ENCODE results near the gene NCR3LG1. TPM values are rescaled to one million over a fixed set of nuclear protein-coding genes. Genes with fewer than 3 reads are reported as not detected.

Gene NCR3LG1
- total RNA-seq, 2 donors from 2014 or later: 3.1 to 4.1 TPM

- Mint-ChIP-seq H3K4me1 (peaks cover 2% of the 10 kb centered on the region), H3K27ac (no peak overlapping the region), H3K27me3 (peaks cover 11% of the 10 kb centered on the region), H3K36me3 (ENCODE audit: low read depth) (no peaks in the 10 kb centered on the region), H3K4me3 (no peak overlapping the region)
- DNase-seq: no peak
- no peaks in the 10 kb centered on the region for H3K9me3 ChIP-seq (ENCODE audit: control insufficient read depth, low read length, poor library complexity, severe bottlenecking)
- no peak for ATAC-seq
Observed at GRCh38 chr11:17402486-17402885, 50.9 kb downstream of the NCR3LG1 start.

GRCh38 chr11:17403980-17404759 lies 52.6 kb downstream of the NCR3LG1 start:
- no peaks in the 10 kb centered on the region for H3K9me3 ChIP-seq (ENCODE audit: control insufficient read depth, low read length, poor library complexity, severe bottlenecking)
- Mint-ChIP-seq H3K27ac (no peak overlapping the region), H3K27me3 (peaks cover 6% of the 10 kb centered on the region), H3K4me3 (no peak overlapping the region), H3K36me3 (ENCODE audit: low read depth) (no peaks in the 10 kb centered on the region), H3K4me1 (peaks cover 2% of the 10 kb centered on the region)
- no peak for ATAC-seq
- DNase-seq: no peak

- DNase-seq (no peak), ATAC-seq (no peak)
- Mint-ChIP-seq H3K27me3 (no peaks in the 10 kb centered on the region), H3K36me3 (ENCODE audit: low read depth) (no peaks in the 10 kb centered on the region), H3K4me1 (no peaks in the 10 kb centered on the region), H3K27ac (no peak overlapping the region), H3K4me3 (no peak overlapping the region)
- no peaks in the 10 kb centered on the region for H3K9me3 ChIP-seq (ENCODE audit: control insufficient read depth, low read length, poor library complexity, severe bottlenecking)
Observed at GRCh38 chr11:17405232-17406005, 53.8 kb downstream of the NCR3LG1 start.

GRCh38 chr11:17406082-17406817 lies 54.6 kb downstream of the NCR3LG1 start:
- H3K36me3 Mint-ChIP-seq (ENCODE audit: low read depth): no peaks in the 10 kb centered on the region
- H3K4me3 Mint-ChIP-seq: no peak overlapping the region
- H3K9me3 ChIP-seq (ENCODE audit: control insufficient read depth, low read length, poor library complexity, severe bottlenecking): no peaks in the 10 kb centered on the region
- DNase-seq: no peak
- H3K4me1 Mint-ChIP-seq: no peaks in the 10 kb centered on the region
- ATAC-seq: no peak
- no peak overlapping the region for H3K27ac Mint-ChIP-seq
- H3K27me3 Mint-ChIP-seq: peaks cover 3% of the 10 kb centered on the region

GRCh38 chr11:17406818-17407149 lies 55.2 kb downstream of the NCR3LG1 start:
- ATAC-seq (no peak), DNase-seq (no peak)
- no peaks in the 10 kb centered on the region for H3K4me1 Mint-ChIP-seq
- no peaks in the 10 kb centered on the region for H3K36me3 Mint-ChIP-seq (ENCODE audit: low read depth)
- H3K27me3 Mint-ChIP-seq: peaks cover 5% of the 10 kb centered on the region
- H3K9me3 ChIP-seq (ENCODE audit: control insufficient read depth, low read length, poor library complexity, severe bottlenecking): no peaks in the 10 kb centered on the region
- H3K27ac Mint-ChIP-seq: no peak overlapping the region
- no peak overlapping the region for H3K4me3 Mint-ChIP-seq

GRCh38 chr11:17407575-17407974 lies 56.0 kb downstream of the NCR3LG1 start:
- no peak for DNase-seq
- Mint-ChIP-seq H3K36me3 (ENCODE audit: low read depth) (no peaks in the 10 kb centered on the region), H3K4me1 (no peaks in the 10 kb centered on the region), H3K4me3 (no peak overlapping the region), H3K27ac (no peak overlapping the region), H3K27me3 (peaks cover 10% of the 10 kb centered on the region)
- ATAC-seq: no peak
- H3K9me3 ChIP-seq (ENCODE audit: control insufficient read depth, low read length, poor library complexity, severe bottlenecking): no peaks in the 10 kb centered on the region

- DNase-seq: no peak
- ATAC-seq: no peak
- Mint-ChIP-seq H3K4me1 (no peaks in the 10 kb centered on the region), H3K27me3 (peaks cover 15% of the 10 kb centered on the region), H3K27ac (no peak overlapping the region), H3K4me3 (no peak overlapping the region), H3K36me3 (ENCODE audit: low read depth) (no peaks in the 10 kb centered on the region)
- no peaks in the 10 kb centered on the region for H3K9me3 ChIP-seq (ENCODE audit: control insufficient read depth, low read length, poor library complexity, severe bottlenecking)
Observed at GRCh38 chr11:17408026-17408425, 56.4 kb downstream of the NCR3LG1 start.

- peaks cover 21% of the 10 kb centered on the region for H3K27me3 Mint-ChIP-seq
- H3K36me3 Mint-ChIP-seq (ENCODE audit: low read depth): no peaks in the 10 kb centered on the region
- H3K4me1 Mint-ChIP-seq: no peaks in the 10 kb centered on the region
- H3K27ac Mint-ChIP-seq: no peak overlapping the region
- no peak overlapping the region for H3K4me3 Mint-ChIP-seq
- no peak for ATAC-seq
- no peak for DNase-seq
- no peaks in the 10 kb centered on the region for H3K9me3 ChIP-seq (ENCODE audit: control insufficient read depth, low read length, poor library complexity, severe bottlenecking)
Observed at GRCh38 chr11:17408641-17409040, 57.0 kb downstream of the NCR3LG1 start.

- Mint-ChIP-seq H3K4me3 (no peak overlapping the region), H3K27ac (no peak overlapping the region), H3K4me1 (peaks cover 5% of the 10 kb centered on the region), H3K27me3 (peaks cover 38% of the 10 kb centered on the region), H3K36me3 (ENCODE audit: low read depth) (no peaks in the 10 kb centered on the region)
- H3K9me3 ChIP-seq (ENCODE audit: control insufficient read depth, low read length, poor library complexity, severe bottlenecking): no peaks in the 10 kb centered on the region
- DNase-seq (no peak), ATAC-seq (no peak)
Observed at GRCh38 chr11:17410606-17411379, 59.2 kb downstream of the NCR3LG1 start.

GRCh38 chr11:17411418-17411817 lies 59.8 kb downstream of the NCR3LG1 start:
- no peak overlapping the region for H3K27ac Mint-ChIP-seq

GRCh38 chr11:17412488-17413180 lies 61.0 kb downstream of the NCR3LG1 start:
- no peak overlapping the region for H3K27ac Mint-ChIP-seq
- H3K27me3 Mint-ChIP-seq: peaks cover 55% of the 10 kb centered on the region
- H3K4me3 Mint-ChIP-seq: no peak overlapping the region
- H3K9me3 ChIP-seq (ENCODE audit: control insufficient read depth, low read length, poor library complexity, severe bottlenecking): no peaks in the 10 kb centered on the region
- no peak for DNase-seq
- no peak for ATAC-seq
- H3K4me1 Mint-ChIP-seq: peaks cover 10% of the 10 kb centered on the region
- peaks cover 4% of the 10 kb centered on the region for H3K36me3 Mint-ChIP-seq (ENCODE audit: low read depth)

More at GRCh38 chr11:17411418-17411817, 59.8 kb downstream of the NCR3LG1 start:
- H3K9me3 ChIP-seq (ENCODE audit: control insufficient read depth, low read length, poor library complexity, severe bottlenecking): no peaks in the 10 kb centered on the region
- H3K4me3 Mint-ChIP-seq: no peak overlapping the region
- ATAC-seq (no peak), DNase-seq (no peak)
- H3K36me3 Mint-ChIP-seq (ENCODE audit: low read depth): peaks cover 2% of the 10 kb centered on the region
- peaks cover 8% of the 10 kb centered on the region for H3K4me1 Mint-ChIP-seq
- H3K27me3 Mint-ChIP-seq: peaks cover 42% of the 10 kb centered on the region

Measured in T-helper 17 cell (primary cell).